CD4-positive, CD25-positive, alpha-beta regulatory T cell (primary cell): Measurements from ENCODE around the gene NR2C2AP. TPM values are rescaled to one million over a fixed set of nuclear protein-coding genes. Genes with fewer than 3 reads are reported as not detected.

Source experiments
- ATAC-seq, 2 donors: fragments of 150-1000 bp; cut with Tn5 transposase; one replicate each; pipeline ENCODE4 v1.10.0; 2021; ENCODE audit warnings: low read depth in 2 of 2, moderate number of reproducible peaks in 2 of 2, moderate library complexity in 1 of 2
- DNase-seq, 3 donors: peaks; one replicate each; pipeline versions ENCODE4 v3.0.0 to v3.0.0-alpha.2; 2012 to 2022; ENCODE audit warnings: mixed read lengths in 1 of 3
- H3K27ac ChIP-seq: one replicate; pipeline ENCODE4 v1.7.0; 2013; ENCODE audit warnings: mild to moderate bottlenecking, low read length; ENCODE audit not compliant: insufficient read depth, poor library complexity, severe bottlenecking
- H3K27me3 ChIP-seq: one replicate; pipeline ENCODE4 v1.7.0; 2013; ENCODE audit warnings: low read length; ENCODE audit not compliant: control insufficient read depth, insufficient read depth
- H3K36me3 ChIP-seq: one replicate; pipeline ENCODE4 v1.7.0; 2013; ENCODE audit warnings: mild to moderate bottlenecking, low read length, moderate library complexity; ENCODE audit not compliant: control insufficient read depth, insufficient read depth
- H3K4me1 ChIP-seq: 2 replicates; pipeline ENCODE4 v1.7.0; 2013; ENCODE audit warnings: mild to moderate bottlenecking, low read length; ENCODE audit not compliant: insufficient read depth, control insufficient read depth, poor library complexity, severe bottlenecking
- H3K4me3 ChIP-seq: one replicate; pipeline ENCODE4 v1.7.0; 2013; ENCODE audit warnings: low read depth, mild to moderate bottlenecking, low read length, moderate library complexity
- H3K9me3 ChIP-seq, 2 experiments: 1 replicate in 1 of 2; 2 replicates in 1 of 2; pipeline ENCODE4 v1.7.0; 2013; ENCODE audit warnings: low read length in 2 of 2, mild to moderate bottlenecking in 1 of 2, moderate library complexity in 1 of 2; ENCODE audit not compliant: control insufficient read depth in 2 of 2
- H3K27ac Mint-ChIP-seq, 3 donors: one replicate each; pipeline ENCODE4 v1.8.0; 2020 to 2022; ENCODE audit warnings: mild to moderate bottlenecking in 3 of 3, mixed read lengths in 3 of 3, moderate library complexity in 2 of 3
- H3K27me3 Mint-ChIP-seq: one replicate; pipeline ENCODE4 v1.8.0; 2022; ENCODE audit warnings: mild to moderate bottlenecking, mixed read lengths
- H3K36me3 Mint-ChIP-seq: one replicate; pipeline ENCODE4 v1.8.0; 2020; ENCODE audit warnings: mixed read lengths
- H3K4me1 Mint-ChIP-seq, 4 donors: one replicate each; pipeline ENCODE4 v1.8.0; 2020 to 2022; ENCODE audit warnings: mixed read lengths in 4 of 4, mild to moderate bottlenecking in 1 of 4
- H3K4me3 Mint-ChIP-seq, 4 donors: one replicate each; pipeline ENCODE4 v1.8.0; 2020 to 2022; ENCODE audit warnings: mild to moderate bottlenecking in 4 of 4, mixed read lengths in 4 of 4, moderate library complexity in 3 of 4
- H3K9me3 Mint-ChIP-seq, 7 donors: one replicate each; pipeline ENCODE4 v1.8.0; 2020 to 2022; ENCODE audit warnings: mixed read lengths in 7 of 7, mild to moderate bottlenecking in 3 of 7, moderate library complexity in 2 of 7
- polyA plus RNA-seq, 4 donors: library from polyadenylated mRNA; unstranded; fragments of 300-500 nt; fragmentation: Illumina TruSeq; gene quantifications; one replicate each; pipeline ENCODE4 v1.2.3, GENCODE V29; 2021
- total RNA-seq: library from RNA; stranded (reverse); gene quantifications from one replicate; pipeline ENCODE4 v1.2.3, GENCODE V29; 2022

NR2C2AP gene
- total and polyA plus RNA-seq, 5 donors from 2014 or later, result 17.6 to 31.2 (median 22.7) TPM

GRCh38 chr19:19152668-19153384 is 50.4 kb downstream of the NR2C2AP start:
- ATAC-seq (no peak), DNase-seq (no peak)
- Mint-ChIP-seq H3K4me3 (no peak overlapping the region), H3K4me1 (no peaks in the 10 kb centered on the region), H3K27me3 (no peaks in the 10 kb centered on the region), H3K27ac (no peak overlapping the region), H3K36me3 (peaks cover 22% of the 10 kb centered on the region), H3K9me3 (peaks cover 0 to 2% (median 0%) of the 10 kb centered on the region in 7 donors)
- no peaks in the 10 kb centered on the region for H3K27me3 ChIP-seq
- H3K9me3 ChIP-seq, result no peaks in the 10 kb centered on the region
- H3K27ac ChIP-seq, result no peak overlapping the region
- peaks cover 10% of the 10 kb centered on the region for H3K36me3 ChIP-seq
- H3K4me1 ChIP-seq, result no peaks in the 10 kb centered on the region
- H3K4me3 ChIP-seq, result no peak overlapping the region

- H3K4me3 ChIP-seq, result no peak overlapping the region
- Mint-ChIP-seq H3K9me3 (peaks cover 0 to 2% (median 0%) of the 10 kb centered on the region in 7 donors), H3K36me3 (peaks cover 21% of the 10 kb centered on the region), H3K4me3 (no peak overlapping the region), H3K4me1 (peaks cover 0 to 2% (median 0%) of the 10 kb centered on the region in 4 donors), H3K27ac (no peak overlapping the region), H3K27me3 (no peaks in the 10 kb centered on the region)
- ATAC-seq, result no peak
- H3K36me3 ChIP-seq, result peaks cover 12% of the 10 kb centered on the region
- H3K27ac ChIP-seq, result no peak overlapping the region
- no peaks in the 10 kb centered on the region for H3K9me3 ChIP-seq
- H3K27me3 ChIP-seq, result no peaks in the 10 kb centered on the region
- no peak for DNase-seq
- no peaks in the 10 kb centered on the region for H3K4me1 ChIP-seq
These were observed 51.8 kb downstream of the NR2C2AP start for GRCh38 chr19:19151418-19151817.

Other genes starting within 250 kb of the NR2C2AP start
- gene SUGP2, start 169.9 kb downstream of the NR2C2AP start, total RNA-seq, result 131 TPM
- gene SUGP2, start 169.9 kb downstream of the NR2C2AP start, polyA plus RNA-seq, result 1 to 10 TPM; 6.2 to 9.7 (median 7.8) TPM
- gene ARMC6, start 169.8 kb downstream of the NR2C2AP start, total RNA-seq, result 14.2 TPM
- gene ARMC6, start 169.8 kb downstream of the NR2C2AP start, polyA plus RNA-seq, result 10 to 100 TPM; 23.7 to 36.5 (median 31.8) TPM
- gene SLC25A42, start 139.4 kb downstream of the NR2C2AP start, total RNA-seq, result 32.2 TPM
- gene SLC25A42, start 139.4 kb downstream of the NR2C2AP start, polyA plus RNA-seq, result 10 to 100 TPM; 10.4 to 24.0 (median 16.2) TPM
- 15.6 TPM for gene TMEM161A, start 64.9 kb downstream of the NR2C2AP start, total RNA-seq
- 10 to 100 TPM; 24.0 to 26.0 (median 24.8) TPM for gene TMEM161A, start 64.9 kb downstream of the NR2C2AP start, polyA plus RNA-seq
- gene MEF2B, start 33.2 kb downstream of the NR2C2AP start, total RNA-seq, result 3.5 TPM
- gene MEF2B, start 33.2 kb downstream of the NR2C2AP start, polyA plus RNA-seq, result under 1 TPM in 1 of 4 donors, not detected in 3; 0.30 TPM
- 27.4 TPM for gene BORCS8, start 11.3 kb downstream of the NR2C2AP start, total RNA-seq
- gene BORCS8, start 11.3 kb downstream of the NR2C2AP start, polyA plus RNA-seq, result 10 to 100 TPM; 20.1 to 28.4 (median 21.8) TPM
- 62.1 TPM for gene RFXANK, start 11.2 kb downstream of the NR2C2AP start, total RNA-seq
- 100 to 1,000 TPM in 1 of 4 donors, 10 to 100 TPM in 3; 59.1 to 103 (median 80.7) TPM for gene RFXANK, start 11.2 kb downstream of the NR2C2AP start, polyA plus RNA-seq
- gene NCAN, start 8.5 kb upstream of the NR2C2AP start, total RNA-seq, result not detected
- not detected for gene NCAN, start 8.5 kb upstream of the NR2C2AP start, polyA plus RNA-seq
- not detected for gene TM6SF2, start 69.9 kb upstream of the NR2C2AP start, total RNA-seq
- gene TM6SF2, start 69.9 kb upstream of the NR2C2AP start, polyA plus RNA-seq, result not detected
- gene SUGP1, start 117.1 kb upstream of the NR2C2AP start, total RNA-seq, result 72.5 TPM
- gene SUGP1, start 117.1 kb upstream of the NR2C2AP start, polyA plus RNA-seq, result 10 to 100 TPM; 22.7 to 36.3 (median 26.4) TPM
- 146 TPM for gene MAU2, start 117.4 kb upstream of the NR2C2AP start, total RNA-seq
- gene MAU2, start 117.4 kb upstream of the NR2C2AP start, polyA plus RNA-seq, result 10 to 100 TPM; 16.5 to 20.6 (median 18.8) TPM
- 134 TPM for gene GATAD2A, start 202.3 kb upstream of the NR2C2AP start, total RNA-seq
- 10 to 100 TPM in 1 of 4 donors, 1 to 10 TPM in 3; 8.1 to 13.9 (median 9.7) TPM for gene GATAD2A, start 202.3 kb upstream of the NR2C2AP start, polyA plus RNA-seq